NCI-H2227 (cell line): ENCODE results near the gene CPPED1.
"Not testable (repeated sequence)": the region's sequence is repeated elsewhere in the genome, so short reads cannot be mapped to it uniquely, and the experiment has no call there.

ENCODE experiments used
- DNase-seq: peaks from one replicate; lab custom pipeline; 2025; ENCODE audit not compliant: unreplicated experiment; lab: John Stamatoyannopoulos, UW

The CPPED1 gene

DNA sequence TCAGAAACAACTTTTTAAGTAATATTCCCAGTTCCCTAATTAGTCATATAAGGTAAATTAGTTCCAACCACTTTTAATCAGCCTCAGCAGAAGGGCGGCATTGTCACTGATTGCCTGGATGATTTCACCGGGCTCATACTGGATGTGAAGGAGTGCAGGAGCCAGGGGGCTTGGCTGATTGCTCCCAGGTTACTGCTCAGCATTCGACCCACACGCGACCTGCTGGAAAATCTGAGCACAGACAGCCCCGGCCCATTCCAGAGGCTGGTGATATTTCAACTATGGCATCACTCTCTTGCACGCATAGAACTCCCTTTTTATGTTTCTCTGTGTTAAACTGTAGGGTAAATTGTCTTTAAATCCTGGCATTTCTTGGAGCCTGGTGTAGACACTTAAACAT is 34.2 kb downstream of the CPPED1 start:
- no peak for DNase-seq

DNA sequence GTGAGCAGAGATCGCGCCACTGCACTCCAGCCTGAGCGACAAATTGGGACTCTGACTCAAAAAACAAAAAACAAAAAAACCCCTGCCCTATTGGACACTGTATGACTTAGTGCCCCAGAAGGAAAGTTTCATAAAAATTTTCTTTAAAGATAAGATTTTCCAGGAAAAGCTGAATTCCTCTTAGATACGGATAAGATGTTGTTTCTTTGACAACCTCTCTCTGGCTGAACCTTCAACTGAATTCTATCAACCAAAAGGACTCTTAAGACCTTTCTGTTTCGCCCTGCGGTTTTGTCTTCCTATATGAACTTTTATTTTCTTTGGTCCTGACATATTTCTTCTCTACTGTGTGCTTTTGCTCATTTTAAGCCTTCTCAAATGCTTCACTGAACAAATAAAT is 35.8 kb downstream of the CPPED1 start:
- DNase-seq, result no peak

DNA sequence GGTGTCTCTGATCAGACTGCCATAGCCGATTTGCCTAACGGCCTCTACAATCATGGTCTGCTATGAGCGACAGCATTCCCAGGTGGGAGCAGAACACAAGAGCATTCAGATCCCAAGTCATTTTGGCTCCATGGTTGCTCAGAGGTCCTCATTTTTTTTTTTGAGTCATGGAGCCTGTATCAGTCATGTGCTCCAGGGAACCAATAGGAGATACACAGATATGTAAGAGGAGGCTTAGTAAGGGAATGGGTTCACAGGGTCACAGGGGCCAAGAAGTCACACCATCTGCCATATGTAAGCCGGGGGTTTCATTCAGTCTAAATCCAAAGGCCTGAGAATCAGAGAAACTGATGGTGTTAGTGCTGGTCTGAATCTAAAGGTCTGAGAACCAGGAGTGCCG is 36.8 kb downstream of the CPPED1 start:
- DNase-seq, result no peak

DNA sequence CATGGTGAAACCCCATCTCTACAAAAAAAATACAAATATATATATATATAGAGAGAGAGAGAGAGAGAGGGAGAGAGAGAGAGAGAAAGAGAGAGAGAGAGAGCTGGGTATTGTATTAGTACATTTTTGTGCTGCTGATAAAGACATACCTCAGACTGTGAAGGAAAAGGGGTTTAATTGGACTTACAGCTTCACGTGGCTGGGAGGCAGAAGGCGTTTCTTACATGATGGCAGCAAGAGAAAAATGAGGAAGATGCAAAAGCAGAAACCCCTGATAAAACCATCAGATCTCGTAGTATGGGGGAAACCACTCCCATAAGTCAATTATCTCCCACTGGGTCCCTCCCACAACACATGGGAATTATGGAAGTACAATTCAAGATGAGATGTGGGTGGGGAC is 37.5 kb downstream of the CPPED1 start:
- DNase-seq, result not testable (repeated sequence)

DNA sequence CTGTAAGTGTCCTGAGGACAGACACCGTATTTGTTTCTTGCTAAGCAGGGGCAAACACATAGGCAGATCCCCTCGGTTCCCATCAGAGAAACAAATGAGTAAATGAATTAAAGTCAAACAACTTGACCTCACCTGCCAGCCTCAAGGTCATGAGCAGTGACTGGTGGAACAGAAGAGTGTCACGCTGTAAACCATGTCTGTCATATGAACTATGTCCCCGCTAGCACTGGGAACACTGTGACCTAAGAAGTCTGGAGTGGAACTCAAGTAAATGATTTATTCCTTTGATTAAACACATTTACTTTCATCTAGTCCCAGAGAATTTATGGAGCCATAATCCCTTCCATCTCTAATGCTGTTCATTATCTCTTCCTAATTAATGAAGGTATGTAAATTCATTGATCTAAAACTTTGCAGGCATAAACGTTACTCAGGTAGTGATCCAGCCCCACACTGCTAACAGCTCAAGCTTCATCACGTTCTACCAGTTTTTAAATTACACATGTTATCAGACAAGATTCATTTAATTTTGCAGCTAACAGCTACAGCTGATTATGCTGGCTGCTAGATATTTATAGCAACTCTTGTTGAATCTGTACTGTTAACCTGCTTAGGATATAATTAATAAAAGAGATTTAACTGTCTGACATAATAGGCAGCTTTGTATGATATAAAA is 38.7 kb downstream of the CPPED1 start:
- no peak for DNase-seq

DNA sequence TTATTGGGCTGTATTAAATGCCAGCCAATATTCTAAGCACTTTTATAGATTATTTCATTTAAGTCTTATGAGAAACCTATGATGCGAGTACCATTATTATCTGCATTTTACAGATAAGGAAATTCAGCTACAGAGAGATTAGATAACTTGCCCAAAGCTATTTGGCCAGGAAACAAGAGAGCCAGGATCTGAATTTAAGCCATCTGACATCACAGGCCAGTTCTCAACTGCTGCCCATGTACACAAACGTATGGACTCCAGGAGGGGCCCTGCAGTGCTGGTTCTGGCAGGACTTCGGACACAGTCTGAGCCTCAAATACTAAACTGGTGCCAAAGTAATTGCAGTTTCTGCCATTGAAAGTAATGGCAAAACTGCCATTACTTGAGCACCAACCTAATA is 40.2 kb downstream of the CPPED1 start:
- no peak for DNase-seq

DNA sequence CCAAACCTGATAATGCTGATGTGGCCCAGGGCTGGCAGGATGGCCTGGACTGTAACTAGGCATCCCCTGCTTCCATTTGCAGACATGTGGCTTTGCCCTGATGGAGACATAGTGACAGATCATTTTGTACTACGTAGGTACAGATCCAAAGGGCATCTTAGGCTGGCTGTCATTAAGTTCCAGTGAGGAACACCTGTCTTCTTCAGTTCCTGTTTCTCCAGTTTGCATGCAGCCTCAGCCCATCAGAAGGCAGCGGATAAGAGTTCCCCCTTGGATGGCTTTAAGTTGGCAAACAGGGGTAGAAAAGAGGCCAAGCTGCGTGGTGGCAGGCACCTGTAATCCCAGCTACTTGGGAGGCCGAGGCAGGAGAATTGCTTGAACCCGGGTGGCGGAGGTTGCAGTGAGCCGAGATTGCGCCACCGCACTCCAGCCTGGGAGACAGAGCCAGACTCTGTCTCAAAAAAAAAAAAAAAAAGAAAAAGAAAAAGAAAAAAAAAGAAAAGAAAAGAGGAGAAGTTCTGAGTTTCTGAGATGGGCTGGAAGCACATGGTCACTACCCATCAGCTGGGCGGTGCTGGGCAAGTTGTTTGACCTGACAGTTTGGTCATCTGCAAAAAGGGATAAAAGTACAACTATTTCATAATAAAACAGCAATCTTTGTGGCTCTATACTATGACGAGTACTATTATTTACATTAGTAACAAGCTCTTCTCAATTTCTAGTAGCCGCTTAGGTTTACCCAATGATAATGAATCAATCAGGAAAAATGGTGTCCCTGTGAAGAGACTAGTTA is 42.7 kb downstream of the CPPED1 start:
- DNase-seq, result no peak

DNA sequence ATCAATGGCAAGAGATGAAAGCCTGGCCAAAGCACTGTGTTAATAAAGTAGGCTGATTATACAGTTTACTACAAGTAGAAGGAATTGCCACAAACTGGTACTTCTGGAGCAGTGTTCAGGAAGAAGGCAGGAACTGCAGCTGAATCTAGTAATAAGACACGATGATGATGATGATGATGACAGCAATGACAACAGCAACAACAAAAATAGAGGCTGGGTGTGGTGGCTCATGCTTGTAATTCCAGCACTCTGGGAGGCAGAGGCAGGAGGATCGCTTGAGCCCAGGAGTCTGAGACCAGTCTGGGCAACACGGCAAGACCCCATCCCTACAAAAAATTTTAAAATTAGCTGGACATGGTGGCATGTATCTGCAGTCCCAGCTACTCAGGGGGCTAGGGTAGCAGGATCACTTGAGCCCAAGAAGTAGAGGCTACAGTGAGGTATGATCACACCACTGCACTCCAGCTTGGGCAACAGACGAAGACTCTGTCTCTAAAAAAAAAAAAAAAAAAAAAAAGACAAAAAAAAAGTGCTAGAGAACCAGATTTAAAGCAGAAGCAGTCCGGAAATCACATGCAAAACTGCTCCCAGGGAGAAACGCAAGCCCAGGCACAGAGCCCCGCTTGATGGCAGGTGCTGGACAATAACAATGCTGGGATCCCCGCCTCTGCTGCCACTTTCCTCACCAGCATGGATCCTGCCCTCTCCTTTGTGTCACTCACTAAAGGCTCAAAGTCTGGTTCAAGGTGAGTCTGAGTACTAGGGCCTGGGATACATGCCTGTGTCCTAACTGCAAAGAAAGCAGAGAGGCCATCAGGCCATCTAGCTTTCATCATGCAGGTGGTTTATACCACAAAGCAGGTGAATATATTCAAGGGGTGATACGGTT is 44.8 kb downstream of the CPPED1 start:
- DNase-seq, result no peak

DNA sequence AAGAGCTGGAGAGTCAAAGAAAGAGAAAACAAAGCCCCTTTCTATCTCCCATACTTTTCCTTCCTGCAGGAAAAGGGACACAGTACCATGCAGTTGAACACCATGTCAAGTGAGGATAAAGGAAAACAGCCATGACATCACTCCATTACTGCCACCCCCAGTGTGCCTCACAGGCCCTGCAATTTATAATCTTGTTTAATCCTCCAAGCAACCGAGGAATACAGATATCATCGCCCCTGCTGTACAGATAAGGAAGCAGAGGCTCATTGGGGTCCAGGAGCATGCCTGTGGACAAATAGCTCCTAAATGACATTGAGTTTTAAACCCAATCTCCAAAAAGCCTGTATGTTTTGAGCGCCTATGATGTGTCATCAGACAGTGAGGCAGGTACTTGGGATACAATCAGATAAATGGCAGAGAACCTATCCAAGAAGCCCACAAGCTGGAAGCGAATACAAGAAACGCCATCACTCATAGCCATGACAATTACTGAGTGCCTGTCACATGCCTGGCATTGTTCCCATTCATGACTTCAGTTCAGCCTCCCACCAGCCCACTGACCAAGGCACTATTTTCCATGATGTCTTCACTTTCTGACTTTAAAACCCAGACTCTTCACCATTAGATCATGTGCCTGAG is 45.5 kb downstream of the CPPED1 start:
- no peak for DNase-seq

DNA sequence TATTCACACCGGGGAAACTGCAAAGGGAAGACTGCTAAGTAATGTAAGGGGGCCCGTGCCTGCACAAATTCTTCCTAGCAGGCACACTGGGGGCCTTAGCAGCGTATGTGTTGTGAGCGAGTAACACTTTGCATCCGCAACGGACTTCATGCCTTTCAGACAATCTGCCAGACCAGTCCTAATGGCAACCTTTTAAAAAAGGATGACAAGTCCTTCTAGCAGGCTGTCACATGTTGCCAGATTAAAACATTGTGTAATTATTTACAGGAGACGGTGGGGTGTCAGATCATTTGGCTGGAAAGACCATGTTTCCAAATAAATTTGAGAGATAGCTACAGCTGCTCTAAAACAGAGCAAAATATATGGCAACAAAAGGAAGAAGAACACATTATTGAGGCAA is 46.1 kb downstream of the CPPED1 start:
- DNase-seq, result no peak

DNA sequence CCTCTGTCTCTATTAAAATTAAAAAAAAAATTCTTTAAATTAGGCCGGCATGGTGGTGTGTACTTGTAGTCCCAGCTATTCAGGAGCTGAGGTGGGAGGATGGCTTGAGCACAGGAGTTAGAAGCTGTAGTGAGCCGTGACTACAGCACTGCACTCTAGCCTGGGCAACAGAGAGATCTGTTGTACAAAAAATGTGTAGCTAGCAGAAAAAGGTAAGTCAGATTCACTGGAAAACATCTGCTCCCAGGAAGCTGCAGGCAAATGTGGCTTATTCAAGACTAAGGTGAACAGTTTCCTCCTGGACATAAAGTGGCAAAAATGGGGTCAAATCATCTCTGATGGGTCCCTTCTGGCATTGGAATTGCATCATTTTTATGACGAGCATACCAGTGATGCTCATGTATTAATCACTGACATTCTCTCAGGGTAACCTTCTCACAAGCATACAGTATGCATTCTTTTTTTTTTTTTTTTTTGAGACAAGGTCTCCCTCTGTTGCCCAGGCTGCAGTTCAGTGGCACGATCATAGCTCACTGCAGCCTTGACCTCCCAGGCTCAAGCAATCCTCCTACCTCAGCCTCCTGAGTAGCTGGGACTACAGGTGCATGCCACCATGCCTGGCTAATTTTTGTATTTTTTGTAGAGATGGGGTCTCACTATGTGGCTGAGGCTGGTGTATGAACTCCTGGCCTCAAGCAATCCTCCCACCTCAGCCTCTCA is 48.7 kb downstream of the CPPED1 start:
- no peak for DNase-seq

DNA sequence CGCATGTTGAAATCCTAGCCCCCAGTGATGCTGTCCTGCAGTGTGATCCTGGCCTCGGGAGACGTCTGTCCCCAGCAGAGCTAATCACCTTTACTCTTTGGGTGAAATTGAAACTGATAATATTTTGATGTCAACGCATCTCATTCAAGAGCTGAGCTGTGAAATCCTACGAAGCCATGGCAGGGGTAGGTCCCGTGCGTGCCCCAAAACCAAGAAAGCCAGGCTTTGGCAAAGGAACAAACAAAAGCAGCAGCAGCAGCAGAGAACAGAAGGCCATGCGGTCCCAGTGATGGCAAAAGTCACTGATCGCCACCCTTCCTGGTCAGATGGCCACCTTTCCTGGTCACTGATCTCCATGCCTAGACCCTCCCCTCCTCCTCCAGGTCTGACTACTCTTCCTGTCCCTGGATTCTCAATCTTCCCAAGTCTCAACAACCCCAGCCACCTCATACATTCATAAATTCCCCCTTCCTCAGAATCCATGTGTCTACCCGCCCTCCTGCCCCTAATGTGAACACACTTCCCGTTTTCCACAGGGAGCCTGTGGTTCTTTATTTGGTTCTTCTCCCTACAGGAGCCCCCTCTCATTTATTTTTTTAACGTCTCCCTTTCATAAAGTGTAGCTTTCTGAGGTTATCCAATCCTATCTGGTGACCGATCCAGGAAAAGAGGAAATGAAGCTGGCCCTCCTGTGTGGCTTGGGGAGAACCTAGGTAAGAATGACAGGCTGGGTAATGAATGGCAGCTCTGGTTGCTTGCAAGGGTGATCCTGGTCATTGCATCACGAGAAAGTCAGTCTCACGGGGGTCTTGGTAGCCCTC is 50.3 kb downstream of the CPPED1 start:
- DNase-seq, result no peak

DNA sequence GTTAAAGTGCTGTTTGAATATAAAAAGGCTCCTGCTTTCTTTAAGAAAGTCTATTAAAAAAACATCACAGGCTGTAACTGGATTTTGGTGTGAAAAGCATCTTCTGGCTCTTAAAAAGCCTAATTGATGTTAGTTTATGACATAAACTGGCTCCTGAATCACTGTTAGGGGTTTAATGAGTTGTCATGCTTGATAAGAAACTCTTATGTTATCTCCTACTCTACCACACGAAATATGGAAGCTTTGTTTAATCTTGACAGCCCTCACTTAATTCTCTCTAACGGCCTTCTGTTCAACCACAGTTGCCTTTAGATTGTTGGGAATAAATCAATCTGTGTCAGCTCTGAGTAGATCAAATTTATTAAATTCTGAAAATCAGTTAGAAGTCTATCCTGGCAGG is 51.5 kb downstream of the CPPED1 start:
- no peak for DNase-seq

DNA sequence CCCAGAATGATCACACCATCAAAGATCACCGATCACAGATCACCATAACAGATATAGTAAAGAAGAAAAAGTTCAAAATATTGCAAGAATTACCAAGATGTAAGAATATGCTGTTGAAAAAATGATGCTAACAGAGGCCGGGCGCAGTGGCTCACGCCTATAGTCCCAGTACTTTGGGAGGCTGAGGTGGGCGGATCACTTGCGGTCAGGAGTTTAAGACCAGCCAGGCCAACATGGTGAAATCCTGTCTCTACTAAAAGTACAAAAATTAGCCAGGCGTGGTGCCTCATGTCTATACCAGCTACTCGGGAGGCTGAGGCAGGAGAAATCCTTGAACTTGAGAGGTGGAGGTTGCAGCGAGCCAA is 53.2 kb downstream of the CPPED1 start:
- no peak for DNase-seq

DNA sequence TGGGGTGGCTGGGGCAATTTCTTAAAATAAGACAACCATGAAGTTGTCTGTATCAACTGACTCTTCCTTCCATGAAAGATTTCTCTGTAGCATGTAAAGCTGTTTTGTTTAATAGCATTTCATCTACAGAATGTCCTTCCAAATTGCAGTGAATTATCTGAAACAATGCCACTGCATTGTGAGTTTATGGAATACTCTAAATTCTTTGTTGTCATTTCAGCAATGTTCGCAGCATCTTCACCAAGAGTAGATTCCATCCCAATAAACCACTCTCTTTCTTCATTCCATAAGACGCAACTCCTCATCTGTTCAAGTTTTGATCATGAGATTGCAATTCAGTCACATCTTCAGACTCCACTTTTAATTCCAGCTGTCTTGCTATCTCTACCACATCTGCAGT is 54.6 kb downstream of the CPPED1 start:
- no peak for DNase-seq

DNA sequence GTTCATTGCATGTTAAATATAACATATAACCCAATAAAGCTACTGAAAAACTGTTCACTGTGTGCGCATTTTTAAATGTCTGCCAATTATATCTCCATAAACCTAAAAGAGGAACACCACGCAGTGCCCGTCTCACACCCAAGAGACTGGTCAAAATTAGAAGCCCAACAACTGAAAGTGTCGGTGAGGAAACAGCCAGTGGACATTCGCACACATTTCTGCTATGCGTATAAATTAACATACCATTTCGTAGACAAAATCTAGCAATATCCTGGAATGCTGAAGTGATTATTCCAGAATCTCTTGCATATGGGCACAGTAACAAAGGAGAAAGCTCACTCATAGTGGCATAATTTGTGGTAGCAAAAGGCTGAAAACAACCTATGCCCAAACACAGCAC is 55.9 kb downstream of the CPPED1 start:
- no peak for DNase-seq

DNA sequence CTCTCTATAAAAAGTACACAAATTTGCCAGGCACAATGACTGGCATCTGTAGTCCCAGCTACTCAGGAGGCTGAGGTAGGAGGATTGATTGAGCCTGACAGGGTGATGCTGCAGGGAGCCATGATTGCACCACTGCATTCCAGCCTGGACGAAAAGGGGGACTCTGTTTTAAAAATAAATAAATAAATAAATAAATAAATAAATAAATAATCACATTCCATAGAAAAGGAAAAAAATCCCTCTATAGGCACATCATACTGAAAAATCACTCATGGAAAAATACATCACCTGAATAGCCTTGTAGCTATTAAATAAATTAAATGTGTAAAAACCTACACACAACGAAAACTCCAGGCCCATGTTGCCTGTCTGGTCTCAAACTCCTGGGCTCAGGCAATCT is 56.4 kb downstream of the CPPED1 start:
- no peak for DNase-seq

DNA sequence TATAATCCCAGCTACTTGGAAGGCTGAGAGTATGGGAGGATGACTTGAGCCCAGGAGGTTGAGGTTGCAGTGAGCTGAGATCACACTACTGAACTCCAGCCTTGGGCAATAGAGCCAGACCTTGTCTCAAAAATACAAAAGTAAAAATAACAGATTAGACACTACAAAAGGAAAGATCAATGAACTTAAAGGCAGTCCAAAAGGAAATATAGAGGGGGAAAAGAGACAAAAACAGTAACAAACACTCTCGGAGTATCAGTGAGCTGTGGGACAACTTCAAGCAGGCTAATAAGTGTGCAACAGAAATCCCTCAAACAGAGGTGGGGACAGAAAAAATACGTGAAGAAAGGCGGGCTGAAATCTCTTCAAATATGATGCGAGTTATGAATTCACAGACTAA is 58.8 kb downstream of the CPPED1 start:
- DNase-seq, result no peak

DNA sequence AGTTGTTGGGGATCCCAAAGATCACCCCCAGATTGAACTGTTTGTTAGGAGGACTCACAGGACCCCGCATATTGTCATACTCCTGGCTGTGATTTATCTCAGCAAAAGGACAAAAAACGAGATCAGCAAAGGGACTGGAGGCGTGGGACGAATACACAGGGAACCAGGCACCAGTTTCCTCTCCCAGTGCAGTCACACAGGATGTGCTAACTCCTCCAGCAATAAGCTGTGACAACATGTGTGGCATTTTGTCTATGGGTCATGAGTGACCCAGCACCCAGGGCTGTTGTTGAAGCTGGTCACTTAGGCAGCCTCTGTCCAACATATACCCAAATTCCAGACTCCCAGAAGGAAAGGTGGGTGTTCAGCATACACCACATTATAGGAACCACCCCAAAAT is 60.9 kb downstream of the CPPED1 start:
- no peak for DNase-seq
